Skeletal muscle tissue (tissue), 4 donors: ENCODE results near the gene DSCAM. TPM values are rescaled to one million over a fixed set of nuclear protein-coding genes. Genes with fewer than 3 reads are reported as not detected.
"Not testable (repeated sequence)": the region's sequence is repeated elsewhere in the genome, so short reads cannot be mapped to it uniquely, and the experiment has no call there.

Experiments used
- H3K27ac ChIP-seq: one replicate; pipeline ENCODE4 v1.7.0; 2013; ENCODE audit warnings: mild to moderate bottlenecking, low read depth, low read length, inconsistent platforms
- H3K27me3 ChIP-seq, 3 donors: one replicate each; pipeline ENCODE4 v1.7.0; 2013; ENCODE audit warnings: low read length in 3 of 3; ENCODE audit not compliant: control insufficient read depth in 3 of 3, insufficient read depth in 3 of 3
- H3K36me3 ChIP-seq, 3 donors: one replicate each; pipeline ENCODE4 v1.7.0; 2013; ENCODE audit warnings: low read length in 3 of 3; ENCODE audit not compliant: control insufficient read depth in 3 of 3, insufficient read depth in 3 of 3
- H3K4me1 ChIP-seq, 3 donors: one replicate each; pipeline ENCODE4 v1.7.0; 2013; ENCODE audit warnings: low read length in 3 of 3, mild to moderate bottlenecking in 3 of 3; ENCODE audit not compliant: control insufficient read depth in 3 of 3, insufficient read depth in 3 of 3
- H3K4me3 ChIP-seq, 3 donors: one replicate each; pipeline ENCODE4 v1.7.0; 2013; ENCODE audit warnings: low read length in 3 of 3
- H3K9ac ChIP-seq, 3 donors: one replicate each; pipeline ENCODE4 v1.7.0; 2013; ENCODE audit warnings: low read length in 3 of 3, mild to moderate bottlenecking in 3 of 3, moderate library complexity in 2 of 3, low read depth in 1 of 3
- H3K9me3 ChIP-seq, 3 donors: one replicate each; pipeline ENCODE4 v1.7.0; 2013; ENCODE audit warnings: low read length in 3 of 3; ENCODE audit not compliant: control insufficient read depth in 3 of 3
- total RNA-seq: library from RNA; depleted of rRNA; stranded (reverse); fragments of >200 nt; gene quantifications from one replicate; pipeline ENCODE4 v1.2.3, GENCODE V29; 2014
- donor health status: Osteomylitis.

Gene DSCAM
- total RNA-seq, 1 donor from 2014 or later, result 0.52 TPM

GRCh38 chr21:40276001-40276400 lies 571.0 kb downstream of the DSCAM start:
- Histone ChIP-seq H3K4me1 (no peaks in the 10 kb centered on the region), H3K27me3 (no peaks in the 10 kb centered on the region), H3K4me3 (no peak overlapping the region), H3K36me3 (no peaks in the 10 kb centered on the region), H3K9me3 (peaks cover 0 to 2% (median 0%) of the 10 kb centered on the region in 3 donors), H3K27ac (no peak overlapping the region), H3K9ac (no peak overlapping the region)

DNA sequence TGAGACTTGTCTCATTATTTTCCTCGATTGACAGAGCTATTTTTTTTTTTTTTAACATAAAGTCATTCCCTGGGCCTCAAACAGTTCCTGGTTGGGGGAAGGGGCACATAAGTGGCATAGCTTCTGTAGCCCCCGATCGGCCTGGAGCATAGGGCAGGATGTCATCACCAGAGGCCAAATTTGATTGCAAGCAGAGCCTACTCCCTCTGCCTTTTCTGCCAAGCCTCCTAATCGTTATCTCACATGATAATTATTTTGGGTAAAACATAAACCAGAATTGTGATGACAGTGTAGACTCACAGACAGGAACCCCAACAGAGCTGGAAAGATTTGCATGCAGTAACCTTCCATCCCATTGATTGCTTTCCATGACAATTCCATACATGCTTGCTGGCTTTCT lies 574.9 kb downstream of the DSCAM start:
- no peak overlapping the region for H3K27ac ChIP-seq

DNA sequence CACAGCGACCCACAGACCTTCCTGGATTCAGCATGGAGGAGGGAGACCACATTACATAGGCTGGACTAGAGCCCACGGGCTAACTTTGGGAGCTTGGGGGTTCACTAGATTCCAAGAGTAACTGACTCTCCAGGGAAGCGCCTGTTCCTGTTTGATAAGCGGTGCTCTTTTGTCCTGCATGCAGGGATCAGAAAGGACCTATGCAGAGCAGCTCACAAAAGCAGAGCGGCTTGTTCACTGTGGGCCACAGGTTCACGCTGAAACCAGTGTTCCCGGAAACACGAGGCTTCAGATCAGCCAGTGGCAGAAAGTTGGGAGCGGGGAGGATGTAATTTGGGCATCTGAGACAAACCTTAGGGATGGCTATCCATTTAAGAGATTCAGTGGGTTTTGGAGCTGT lies 575.8 kb downstream of the DSCAM start:
- no peaks in the 10 kb centered on the region for H3K27me3 ChIP-seq
- H3K4me3 ChIP-seq, result no peak overlapping the region
- no peak overlapping the region for H3K9ac ChIP-seq
- no peak overlapping the region for H3K27ac ChIP-seq
- peaks cover 0 to 2% (median 0%) of the 10 kb centered on the region in 3 donors for H3K9me3 ChIP-seq
- H3K4me1 ChIP-seq, result no peaks in the 10 kb centered on the region
- no peaks in the 10 kb centered on the region for H3K36me3 ChIP-seq

More for the DNA sequence above, 574.9 kb downstream of the DSCAM start:
- H3K36me3 ChIP-seq, result no peaks in the 10 kb centered on the region
- no peaks in the 10 kb centered on the region for H3K4me1 ChIP-seq
- no peaks in the 10 kb centered on the region for H3K27me3 ChIP-seq
- H3K9me3 ChIP-seq, result peaks cover 0 to 2% (median 0%) of the 10 kb centered on the region in 3 donors
- H3K9ac ChIP-seq, result no peak overlapping the region
- no peak overlapping the region for H3K4me3 ChIP-seq

DNA sequence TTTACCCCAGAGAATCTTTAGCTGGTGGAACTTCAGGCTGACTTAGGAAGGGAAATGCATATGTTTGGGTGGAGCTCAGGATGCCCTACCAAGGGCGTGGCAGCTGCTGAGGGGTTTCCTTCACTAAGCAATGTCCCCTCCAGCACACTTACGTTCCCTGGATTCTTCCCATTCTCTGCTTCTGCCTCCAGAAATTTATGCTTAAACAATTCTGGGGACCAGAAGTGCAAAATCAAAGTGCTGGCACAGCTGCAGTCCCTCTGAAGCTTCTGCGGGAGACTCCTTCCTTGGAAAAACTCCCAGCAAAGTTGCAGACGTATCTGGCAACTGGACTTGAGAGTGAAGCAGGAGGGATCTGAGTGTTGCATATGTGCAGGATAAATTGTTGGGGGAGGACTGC lies 576.9 kb downstream of the DSCAM start:
- H3K9me3 ChIP-seq, result peaks cover 0 to 2% (median 0%) of the 10 kb centered on the region in 3 donors
- H3K36me3 ChIP-seq, result no peaks in the 10 kb centered on the region
- H3K27me3 ChIP-seq, result no peaks in the 10 kb centered on the region
- H3K4me3 ChIP-seq, result no peak overlapping the region
- H3K4me1 ChIP-seq, result no peaks in the 10 kb centered on the region
- H3K27ac ChIP-seq, result no peak overlapping the region
- no peak overlapping the region for H3K9ac ChIP-seq

DNA sequence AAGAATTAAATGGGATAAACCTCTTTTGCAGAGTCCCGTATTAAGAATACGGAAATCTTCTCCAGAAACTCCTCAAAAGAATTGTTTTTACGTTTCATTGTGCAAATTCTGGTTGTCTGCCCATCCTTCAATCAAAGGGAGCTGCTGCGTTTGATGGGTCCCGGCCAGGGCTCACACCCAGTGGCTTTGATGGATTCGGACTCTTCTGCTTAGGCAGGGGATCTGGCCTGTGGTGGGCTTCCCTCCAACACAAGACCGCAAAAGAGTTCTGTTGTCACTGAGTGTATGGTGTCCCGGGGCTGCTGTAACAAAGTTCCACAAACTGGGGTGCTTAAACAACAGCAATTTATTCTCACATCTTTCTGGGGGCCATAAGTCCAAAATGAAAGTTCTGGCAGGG lies 577.7 kb downstream of the DSCAM start:
- Histone ChIP-seq H3K36me3 (no peaks in the 10 kb centered on the region), H3K9ac (no peak overlapping the region), H3K4me3 (no peak overlapping the region), H3K4me1 (no peaks in the 10 kb centered on the region), H3K9me3 (peaks cover 0 to 2% (median 0%) of the 10 kb centered on the region in 3 donors), H3K27me3 (no peaks in the 10 kb centered on the region), H3K27ac (no peak overlapping the region)

GRCh38 chr21:40258456-40258855 lies 588.5 kb downstream of the DSCAM start:
- not testable (repeated sequence) for H3K27me3 ChIP-seq, H3K4me1 ChIP-seq, H3K36me3 ChIP-seq

GRCh38 chr21:40257342-40257741 lies 589.6 kb downstream of the DSCAM start:
- Histone ChIP-seq H3K9me3 (no peaks in the 10 kb centered on the region), H3K36me3 (no peaks in the 10 kb centered on the region), H3K27ac (no peak overlapping the region), H3K27me3 (peaks cover 0 to 4% (median 0%) of the 10 kb centered on the region in 3 donors), H3K4me3 (no peak overlapping the region), H3K4me1 (no peaks in the 10 kb centered on the region), H3K9ac (no peak overlapping the region)

More at GRCh38 chr21:40258456-40258855, 588.5 kb downstream of the DSCAM start:
- not testable (repeated sequence) for H3K9me3 ChIP-seq, H3K4me3 ChIP-seq, H3K27ac ChIP-seq, H3K9ac ChIP-seq

GRCh38 chr21:40255518-40256444 lies 591.2 kb downstream of the DSCAM start:
- Histone ChIP-seq H3K4me3 (no peak overlapping the region), H3K9me3 (peaks cover 0 to 3% (median 2%) of the 10 kb centered on the region in 3 donors)

GRCh38 chr21:40254540-40255465 lies 592.2 kb downstream of the DSCAM start:
- no peaks in the 10 kb centered on the region for H3K4me1 ChIP-seq
- H3K4me3 ChIP-seq, result no peak overlapping the region
- no peaks in the 10 kb centered on the region for H3K36me3 ChIP-seq
- H3K27ac ChIP-seq, result no peak overlapping the region
- H3K9ac ChIP-seq, result no peak overlapping the region
- peaks cover 0 to 4% (median 0%) of the 10 kb centered on the region in 3 donors for H3K27me3 ChIP-seq
- H3K9me3 ChIP-seq, result peaks cover 0 to 4% (median 3%) of the 10 kb centered on the region in 3 donors

More at GRCh38 chr21:40255518-40256444, 591.2 kb downstream of the DSCAM start:
- peaks cover 0 to 4% (median 0%) of the 10 kb centered on the region in 3 donors for H3K27me3 ChIP-seq
- no peaks in the 10 kb centered on the region for H3K36me3 ChIP-seq
- H3K4me1 ChIP-seq, result no peaks in the 10 kb centered on the region
- H3K9ac ChIP-seq, result no peak overlapping the region
- H3K27ac ChIP-seq, result no peak overlapping the region
